GM18858 (cell line): ENCODE data around the gene IBA57.
"Not testable (repeated sequence)": the region's sequence is repeated elsewhere in the genome, so short reads cannot be mapped to it uniquely, and the experiment has no call there.

ENCODE experiments used
- ATAC-seq: cut with Tn5 transposase; IDR thresholded peaks from one replicate; pipeline ENCODE4 v1.9.1; 2021; ENCODE audit not compliant: unreplicated experiment

Gene IBA57

DNA sequence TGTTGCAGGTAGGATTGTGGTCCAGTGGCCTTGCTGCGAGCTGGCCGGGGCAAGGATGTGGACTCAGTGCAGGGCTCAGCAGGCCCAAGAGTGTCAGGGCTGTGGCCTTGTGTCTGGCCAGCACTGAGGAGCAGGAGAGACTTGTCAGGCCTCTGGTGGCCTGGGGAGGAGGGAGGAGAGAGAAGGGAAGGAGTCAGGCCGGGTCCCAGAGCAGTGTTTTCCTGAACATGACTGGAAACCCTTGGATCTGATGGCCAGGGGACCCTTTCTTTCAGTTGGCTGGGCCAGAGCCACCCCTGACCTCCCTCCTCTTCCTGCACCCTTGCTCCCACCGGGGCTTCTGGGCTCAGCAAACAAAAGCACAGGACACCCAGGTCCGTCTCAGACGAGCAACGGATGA, 5.1 kb downstream of the IBA57 start:
- ATAC-seq: no peak

DNA sequence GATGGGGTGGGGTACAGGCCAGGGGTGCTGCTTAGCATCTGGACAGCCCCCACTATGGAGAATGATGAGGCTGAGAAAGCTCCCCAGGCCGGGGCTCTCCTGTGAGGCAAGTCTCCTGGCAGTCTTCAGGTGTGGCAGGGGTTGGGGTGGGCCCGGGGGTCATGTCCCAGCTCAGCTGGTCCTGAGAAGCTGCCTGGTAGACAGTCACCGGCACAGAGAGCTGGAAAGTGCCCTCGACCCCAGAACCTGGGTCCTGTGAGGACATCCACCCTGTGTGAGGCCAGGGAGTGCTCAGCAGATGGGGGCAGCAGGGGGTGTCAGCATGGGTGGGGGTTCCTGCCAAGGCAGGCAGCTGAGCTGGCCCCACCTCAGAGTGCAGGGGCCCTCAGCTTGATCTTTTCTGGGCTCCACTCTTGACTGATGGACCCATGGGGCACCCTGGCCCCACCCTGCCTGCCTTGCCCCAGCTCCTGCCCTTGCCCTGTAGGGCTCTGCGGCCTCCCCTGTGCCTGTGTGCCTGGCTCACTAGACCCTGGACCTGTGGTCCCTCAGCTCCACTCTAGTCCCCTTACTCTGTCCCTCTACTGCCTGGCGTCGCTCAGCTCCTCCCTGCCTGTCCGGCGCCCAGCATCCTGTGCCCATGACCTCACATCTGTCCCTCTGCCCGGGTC, 5.8 kb downstream of the IBA57 start:
- ATAC-seq: no peak

DNA sequence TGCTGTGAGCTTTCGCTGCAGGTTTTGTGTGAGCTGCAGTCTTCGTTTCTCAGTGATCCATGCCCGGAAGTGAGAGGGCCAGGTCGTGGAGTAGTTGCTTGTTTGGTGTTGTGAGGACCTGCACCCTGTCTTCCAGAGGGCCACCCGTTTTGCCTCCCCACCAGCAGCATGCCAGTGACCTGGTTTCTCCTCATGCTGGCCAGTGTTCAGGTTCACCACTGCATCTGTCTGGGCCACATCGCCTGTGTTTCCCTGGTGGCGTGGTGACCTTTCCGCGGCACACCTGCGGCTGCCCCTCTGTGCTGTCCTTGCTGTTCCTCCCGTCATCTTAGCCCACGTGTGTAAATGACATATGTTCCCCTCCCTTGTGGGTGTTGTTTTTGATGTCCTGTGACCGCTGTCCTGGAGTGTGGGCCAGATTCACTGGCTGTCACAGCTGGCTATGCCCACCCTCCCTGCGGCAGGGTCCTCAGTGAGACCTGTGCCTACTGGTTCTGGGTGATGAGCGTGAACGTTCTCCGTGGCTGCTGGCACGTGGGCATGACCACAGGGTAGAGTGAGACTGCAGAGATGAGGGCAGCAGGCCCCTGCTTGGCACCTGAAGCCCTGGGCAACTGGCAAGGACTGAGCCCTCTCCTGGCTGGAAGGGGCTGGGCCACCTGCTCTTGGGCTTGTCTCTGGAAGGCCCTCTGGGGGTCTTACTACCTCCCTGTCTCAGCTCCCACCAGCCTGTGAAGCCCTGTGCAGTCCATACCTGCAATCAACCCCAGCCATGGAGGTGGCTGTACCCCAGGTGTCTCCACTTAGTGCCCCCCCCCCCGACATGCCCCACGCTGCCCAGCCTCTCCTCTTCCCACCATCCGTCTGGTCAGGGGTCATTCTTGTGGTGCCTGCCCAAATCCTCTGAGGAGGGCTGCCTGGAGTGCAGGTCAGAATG, 7.3 kb downstream of the IBA57 start:
- ATAC-seq: no peak

DNA sequence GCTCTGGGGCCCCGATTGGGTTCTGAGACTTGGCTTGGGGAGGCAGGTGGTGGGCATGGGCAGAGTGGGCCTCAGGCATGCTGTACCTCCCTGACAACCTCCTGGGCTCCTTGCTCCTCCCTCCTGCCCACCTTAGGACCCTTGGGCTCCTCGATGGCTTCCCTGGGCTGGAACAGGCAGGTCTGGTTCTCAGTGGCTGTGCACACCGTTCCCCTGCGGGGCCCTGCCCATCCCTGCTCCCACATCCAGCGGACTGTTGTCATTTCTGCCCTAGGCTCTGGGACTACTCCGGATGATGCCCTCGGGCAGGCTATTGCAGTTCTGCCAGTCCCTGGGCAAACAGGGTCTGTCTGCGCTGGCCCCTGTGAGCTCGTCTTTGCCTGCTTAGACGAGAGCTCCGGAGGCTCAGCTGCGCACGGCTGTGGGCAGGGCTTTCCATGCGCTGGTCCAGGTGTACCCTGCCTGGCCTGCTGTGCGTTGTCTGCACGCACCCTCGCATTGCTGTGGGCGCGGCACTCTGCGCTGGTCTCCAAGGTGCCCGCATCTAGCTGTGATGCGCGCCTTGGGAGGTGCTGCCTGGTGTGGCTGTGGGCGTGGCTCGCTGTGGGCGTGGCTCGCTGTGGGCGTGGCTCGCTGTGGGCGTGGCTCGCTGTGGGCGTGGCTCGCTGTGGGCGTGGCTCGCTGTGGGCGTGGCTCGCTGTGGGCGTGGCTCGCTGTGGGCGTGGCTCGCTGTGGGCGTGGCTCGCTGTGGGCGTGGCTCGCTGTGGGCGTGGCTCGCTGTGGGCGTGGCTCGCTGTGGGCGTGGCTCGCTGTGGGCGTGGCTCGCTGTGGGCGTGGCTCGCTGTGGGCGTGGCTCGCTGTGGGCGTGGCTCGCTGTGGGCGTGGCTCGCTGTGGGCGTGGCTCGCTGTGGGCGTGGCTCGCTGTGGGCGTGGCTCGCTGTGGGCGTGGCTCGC, 8.2 kb downstream of the IBA57 start:
- ATAC-seq: not testable (repeated sequence)

DNA sequence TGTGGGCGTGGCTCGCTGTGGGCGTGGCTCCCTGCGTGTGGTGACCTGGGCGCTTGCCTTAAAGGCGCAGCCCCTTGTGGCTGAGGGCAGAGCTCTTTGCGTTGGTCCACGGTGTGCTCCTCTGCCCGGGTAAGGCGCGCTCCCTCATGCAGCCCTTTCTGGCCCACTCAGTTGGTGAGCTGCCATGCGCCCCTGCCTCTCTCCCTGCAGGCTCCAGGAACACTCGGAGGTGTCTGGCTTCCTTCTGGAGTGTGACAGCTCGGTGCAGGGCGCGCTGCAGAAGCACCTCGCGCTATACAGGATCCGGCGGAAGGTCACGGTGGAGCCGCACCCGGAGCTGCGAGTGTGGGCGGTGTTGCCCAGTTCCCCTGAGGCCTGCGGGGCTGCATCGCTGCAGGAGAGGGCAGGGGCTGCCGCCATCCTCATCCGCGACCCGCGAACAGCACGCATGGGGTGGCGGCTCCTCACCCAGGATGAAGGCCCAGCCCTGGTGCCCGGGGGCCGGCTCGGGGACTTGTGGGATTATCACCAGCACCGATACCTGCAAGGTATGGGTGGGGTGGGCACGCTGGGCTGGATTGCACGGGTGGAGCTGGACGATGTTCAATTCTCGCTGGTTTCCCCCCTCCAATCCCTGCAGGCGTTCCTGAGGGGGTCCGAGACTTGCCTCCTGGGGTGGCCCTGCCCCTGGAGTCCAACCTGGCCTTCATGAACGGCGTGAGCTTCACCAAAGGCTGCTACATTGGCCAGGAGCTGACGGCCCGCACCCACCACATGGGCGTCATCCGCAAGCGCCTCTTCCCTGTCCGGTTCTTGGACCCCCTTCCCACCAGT, 9.1 kb downstream of the IBA57 start:
- no peak for ATAC-seq

DNA sequence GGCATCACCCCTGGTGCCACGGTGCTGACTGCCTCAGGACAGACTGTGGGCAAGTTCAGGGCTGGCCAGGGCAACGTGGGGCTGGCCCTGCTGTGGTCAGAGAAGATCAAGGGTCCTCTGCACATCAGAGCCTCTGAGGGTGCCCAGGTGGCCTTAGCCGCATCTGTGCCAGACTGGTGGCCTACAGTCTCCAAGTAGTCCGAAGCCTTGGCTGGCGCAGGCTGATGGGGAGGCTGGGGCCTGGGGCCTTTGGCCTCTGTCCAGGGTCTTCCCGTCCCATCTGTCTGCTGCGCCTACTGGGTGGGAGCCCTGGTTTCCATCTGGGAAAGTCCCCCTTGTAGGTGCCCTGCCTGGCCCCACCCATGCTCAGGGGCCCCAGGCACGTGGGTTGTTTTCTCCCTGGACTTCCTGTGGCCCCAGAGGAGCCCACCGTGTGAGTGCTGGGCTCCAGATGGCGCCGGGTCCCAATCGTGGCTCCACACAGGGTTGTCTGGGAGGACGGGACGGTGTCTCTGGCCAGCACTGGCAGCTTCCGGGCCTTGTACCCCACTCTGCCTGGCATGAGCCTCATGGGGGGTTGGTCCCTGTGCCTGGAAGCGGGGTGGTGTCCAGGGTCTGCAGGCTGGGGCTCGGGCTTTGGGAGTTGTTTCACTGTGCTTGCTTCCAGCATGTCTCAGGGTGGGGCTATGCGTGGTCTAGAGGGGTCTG, 9.9 kb downstream of the IBA57 start:
- ATAC-seq: no peak

DNA sequence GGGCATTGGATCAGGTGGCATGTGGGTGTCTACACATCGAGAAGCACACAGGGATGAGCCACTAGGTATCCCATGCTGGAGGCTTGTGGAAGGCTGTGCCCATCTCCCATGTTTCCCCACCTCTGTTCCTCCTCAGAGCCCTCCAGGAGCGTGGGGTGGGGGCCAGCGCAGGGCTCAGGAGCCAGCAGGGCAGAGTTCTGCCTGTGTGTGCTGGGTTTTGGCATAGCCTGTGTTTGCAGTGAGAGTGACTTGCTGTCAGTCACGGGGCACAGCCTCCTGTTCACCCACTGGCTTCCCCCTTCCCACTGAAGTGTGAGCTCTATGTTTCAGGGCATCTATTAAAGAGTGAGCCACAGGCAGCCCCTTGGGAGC, 10.4 kb downstream of the IBA57 start:
- ATAC-seq: no peak

DNA sequence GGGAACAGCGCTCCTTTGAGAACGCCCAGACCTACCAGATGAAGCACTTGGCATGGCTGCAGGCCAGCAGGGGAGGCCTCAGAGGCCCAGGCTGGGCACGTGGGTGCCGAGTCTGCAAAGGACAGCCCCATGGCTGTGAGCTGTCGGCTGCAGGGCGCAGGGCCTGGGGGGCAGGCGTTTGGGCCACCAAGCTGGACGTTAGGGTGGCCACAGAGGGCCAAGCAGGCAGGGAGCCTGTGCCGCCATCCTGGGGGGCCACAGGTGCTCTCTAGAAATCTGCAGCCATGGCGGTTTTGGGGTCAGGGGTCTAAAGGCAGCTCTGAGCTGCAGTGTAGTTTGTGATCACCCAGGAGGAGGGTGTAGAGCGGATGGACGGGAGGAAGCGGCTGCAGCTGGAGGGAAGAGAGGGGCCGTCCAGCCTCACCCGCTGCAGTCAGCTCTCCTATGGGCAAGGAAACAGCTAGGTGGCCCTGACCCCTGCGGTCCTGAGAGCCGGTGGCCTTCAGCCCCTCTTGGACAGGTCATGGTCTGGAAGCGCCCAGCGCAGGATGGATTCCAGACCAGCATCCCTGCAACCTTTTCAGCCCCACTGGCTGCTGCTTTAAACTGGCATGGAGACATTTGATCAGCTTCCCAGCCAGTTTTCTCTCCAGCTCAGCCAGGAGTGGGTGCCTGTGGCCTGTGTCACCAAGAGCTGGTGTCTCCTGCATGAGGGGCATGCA, 11.0 kb downstream of the IBA57 start:
- no peak for ATAC-seq

DNA sequence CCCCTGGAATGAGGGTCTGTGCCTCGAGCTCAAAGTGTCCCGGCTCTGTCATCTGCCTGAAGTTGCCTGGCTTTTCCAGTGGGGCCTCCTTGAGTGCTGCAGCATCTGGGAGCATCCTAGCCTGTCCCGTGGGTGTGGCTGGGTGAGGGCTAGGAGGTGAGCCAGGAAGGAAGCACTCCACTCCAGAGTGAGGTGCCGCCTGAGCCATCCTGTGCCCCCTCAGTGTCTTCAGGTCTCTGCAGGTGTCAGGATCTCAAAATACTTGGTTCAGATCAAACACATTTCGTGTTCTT, 11.5 kb downstream of the IBA57 start:
- no peak for ATAC-seq

DNA sequence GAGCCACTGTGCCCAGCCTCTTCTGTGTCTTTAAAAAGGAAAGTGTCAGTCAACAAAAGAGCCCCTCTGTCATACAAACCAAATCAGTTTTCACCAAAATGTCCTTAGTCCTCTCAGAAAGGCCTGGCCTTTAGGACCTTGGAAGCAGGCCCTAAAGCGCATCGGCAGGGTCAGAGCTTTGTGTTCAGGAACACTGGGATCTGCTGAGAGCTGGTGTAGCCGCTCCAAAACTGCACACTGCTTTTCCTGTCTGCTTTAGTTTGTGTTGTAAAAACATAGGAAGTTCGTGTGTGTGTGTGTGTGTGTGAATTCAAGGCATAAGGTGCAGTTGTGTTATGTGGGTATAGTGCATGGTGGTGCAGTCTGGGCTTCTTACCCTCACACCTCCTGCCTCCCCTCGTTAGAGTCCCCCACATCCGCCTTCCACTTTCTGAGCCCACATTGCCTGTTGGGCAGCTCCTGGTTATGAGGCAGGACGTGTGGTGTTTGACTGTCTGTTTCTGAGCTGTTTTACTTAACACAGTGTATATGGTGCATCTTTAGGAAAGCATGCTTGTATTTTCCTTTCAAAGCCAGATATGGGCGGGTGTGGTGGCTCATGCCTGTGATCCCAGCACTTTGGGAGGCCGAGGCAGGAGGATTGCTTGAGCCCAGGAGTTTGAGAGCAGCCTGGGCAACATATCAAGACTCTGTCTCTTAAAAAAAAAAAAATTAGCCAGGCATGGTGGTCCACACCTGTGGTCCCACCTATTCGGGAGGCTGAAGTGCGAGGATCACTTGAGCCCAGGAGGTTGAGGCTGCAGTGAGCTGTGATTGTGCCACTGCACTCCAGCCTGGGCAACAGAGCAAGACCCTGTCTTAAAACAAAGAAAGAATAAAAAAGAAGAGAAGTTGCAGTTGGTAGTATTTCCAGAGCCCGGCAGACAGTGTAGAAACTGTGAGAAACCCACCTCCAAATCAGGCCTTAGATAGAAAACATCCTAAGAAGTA, 12.4 kb downstream of the IBA57 start:
- ATAC-seq: no peak

DNA sequence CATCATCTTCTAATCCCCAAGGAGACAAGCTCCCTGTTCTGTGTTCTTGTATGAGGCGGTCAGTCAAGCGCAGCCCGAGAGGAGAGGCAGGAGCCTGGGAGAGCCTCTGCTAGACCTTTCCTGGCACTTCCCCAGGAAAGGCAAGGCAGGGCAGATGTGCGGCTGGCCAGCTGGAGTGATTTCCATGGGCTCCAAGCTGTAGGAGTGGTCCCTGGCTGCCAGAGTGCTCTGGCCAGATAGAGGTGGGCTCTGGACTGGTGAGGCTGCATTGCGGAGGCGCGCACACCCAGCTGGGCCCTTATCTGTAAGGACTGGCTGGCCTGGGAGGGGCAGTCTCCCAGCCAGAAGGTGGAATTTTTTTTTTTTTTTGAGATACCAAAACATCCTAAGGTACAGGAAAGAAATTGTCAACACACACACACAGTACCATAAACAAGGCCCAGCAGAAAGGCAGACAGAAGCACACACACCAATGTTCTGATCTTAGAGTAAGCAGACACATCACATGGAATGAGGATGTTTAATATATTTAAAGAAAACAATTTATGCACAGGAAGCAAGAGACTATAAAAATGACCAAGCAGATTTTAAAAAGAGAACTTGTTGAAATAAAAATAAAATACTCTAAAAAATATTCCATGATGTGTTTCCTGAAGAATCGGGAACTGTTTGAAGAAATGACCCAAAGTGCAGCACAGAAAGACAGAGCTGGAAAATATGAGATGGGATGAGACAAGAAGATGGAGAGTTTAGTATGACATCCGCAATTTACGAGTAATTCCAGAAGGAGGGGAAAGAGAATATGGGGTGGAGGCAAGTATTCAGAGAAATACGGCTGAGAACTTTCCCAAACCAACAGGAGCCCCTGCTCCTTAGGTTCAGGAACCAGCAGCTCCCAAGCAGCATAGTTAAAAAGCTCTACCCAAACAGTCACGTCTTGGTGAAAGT, 13.4 kb downstream of the IBA57 start:
- no peak for ATAC-seq

DNA sequence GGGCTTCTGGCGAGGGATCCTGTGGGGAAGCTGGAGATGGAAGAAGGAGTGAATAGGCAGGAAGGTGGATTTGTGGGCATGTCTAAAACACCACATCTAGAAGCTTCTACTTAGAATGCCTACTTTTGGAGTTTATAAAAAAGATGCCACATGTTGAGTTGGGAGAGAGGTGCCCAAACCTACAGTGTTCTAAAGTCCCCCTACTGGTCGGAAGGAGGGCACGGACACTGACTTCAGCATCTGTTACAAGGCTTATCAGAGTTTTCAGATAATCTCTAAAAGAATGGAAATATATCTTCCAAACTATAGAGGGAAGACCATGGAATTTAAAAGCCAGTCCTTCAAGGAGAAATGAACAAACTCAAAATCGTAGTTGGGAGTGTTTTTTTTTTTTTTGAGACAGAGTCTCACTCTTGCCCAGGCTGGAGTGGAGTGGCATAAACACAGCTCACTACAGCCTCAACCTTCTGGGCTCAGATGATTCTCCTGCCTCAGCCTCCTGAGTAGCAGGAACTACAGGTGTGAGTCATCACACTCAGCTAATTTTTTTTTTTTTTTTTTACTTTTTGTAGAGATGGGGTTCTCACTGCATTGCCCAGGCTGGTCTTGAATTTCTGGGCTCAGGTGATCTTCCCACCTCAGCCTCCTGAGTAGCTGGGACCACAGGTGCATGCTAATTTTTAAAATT, 14.8 kb downstream of the IBA57 start:
- ATAC-seq: no peak

DNA sequence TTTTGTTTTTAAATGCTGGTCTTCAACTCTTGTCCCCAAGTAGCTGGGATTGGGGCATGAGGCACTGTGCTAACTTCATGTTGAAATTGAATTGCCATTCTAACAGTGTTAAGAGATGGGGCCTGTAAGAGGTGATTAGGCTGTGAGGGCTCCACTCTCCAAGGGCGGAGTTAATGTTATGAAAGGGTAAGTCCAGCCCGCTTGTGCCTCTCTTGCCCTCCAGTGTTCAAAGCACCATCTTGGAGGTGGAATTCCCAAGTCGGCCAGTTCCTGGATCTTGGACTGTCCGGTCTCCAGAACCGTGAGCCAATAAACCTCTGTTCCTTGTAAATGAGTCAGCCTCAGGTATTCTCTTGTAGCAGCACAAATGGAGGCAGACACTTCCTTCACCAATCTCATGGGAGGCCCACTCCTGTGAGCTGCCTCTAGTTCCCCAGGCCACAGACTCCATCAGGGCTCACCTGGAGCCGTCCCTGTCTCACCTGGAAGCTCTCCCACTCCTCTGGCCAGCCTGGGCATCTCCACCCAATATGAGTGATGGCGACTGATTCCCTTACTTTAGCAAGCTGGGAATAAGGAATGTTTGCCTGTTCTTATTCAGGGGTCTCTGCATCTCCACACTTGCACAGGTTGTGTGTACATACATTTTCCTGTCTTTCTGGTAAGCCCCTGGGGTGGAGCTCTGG, 15.5 kb downstream of the IBA57 start:
- no peak for ATAC-seq

DNA sequence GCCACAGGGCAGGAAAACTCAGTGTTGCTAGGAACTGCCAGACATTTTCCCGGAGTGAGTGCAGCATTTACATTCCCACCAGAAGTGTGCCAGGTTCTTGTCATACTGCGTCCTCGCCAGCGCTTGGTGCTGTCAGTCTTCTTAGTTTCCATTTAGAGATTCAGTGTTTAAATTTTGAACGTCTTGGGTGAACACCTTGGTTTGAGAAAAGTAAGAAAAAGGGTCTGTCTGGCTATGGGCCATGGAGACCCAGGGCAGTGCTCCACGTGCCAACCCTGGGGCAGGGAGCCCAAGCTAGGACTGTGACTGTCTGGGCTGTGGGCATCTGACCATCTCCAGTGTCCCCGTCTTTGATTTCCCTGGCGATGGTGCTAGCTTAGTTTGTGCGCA, 16.0 kb downstream of the IBA57 start:
- ATAC-seq: no peak

DNA sequence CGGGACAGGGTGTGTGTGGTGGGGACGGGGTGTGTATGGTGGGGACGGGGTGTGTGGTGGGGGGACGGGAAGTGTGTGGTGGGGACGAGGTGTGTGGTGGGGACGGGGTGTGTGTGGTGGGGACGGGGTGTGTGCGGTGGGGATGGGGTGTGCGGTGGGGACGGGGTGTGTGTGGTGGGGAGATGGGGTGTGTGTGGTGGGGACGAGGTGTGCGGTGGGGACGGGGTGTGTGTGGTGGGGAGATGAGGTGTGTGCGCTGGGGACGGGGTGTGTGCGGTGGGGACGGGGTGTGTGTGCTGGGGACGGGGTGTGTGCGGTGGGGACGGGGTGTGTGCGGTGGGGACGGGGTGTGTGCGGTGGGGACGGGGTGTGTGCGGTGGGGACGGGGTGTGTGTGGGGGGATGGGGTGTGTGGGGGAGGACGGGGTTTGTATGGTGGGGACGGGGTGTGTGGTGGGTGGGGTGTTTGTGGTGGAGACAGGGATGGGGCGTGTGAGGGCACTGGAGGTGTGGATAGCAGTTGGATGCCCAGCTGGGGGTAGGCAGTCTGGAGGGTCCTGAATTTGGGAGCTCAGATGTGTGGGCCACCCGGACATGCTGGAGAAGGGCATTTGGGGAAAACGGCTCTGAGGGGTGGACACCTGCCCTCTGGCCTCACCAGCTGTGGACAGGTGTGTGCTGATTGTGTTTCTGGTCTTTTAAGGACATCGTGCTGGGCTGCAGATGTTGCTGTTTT, 16.9 kb downstream of the IBA57 start:
- no peak for ATAC-seq
